Activated CD4-positive, alpha-beta T cell treated with anti-CD3 and anti-CD28 coated beads, Interleukin-2, Interleukin-4, amounts not matched to agents 100 ng/mL and 50 ng/mL, durations not matched to agents 16 hours and 8 hours (primary cell): Measurements from ENCODE around the gene ADGRF1.

ENCODE experiments used
- DNase-seq: peaks from one replicate; pipeline ENCODE4 v3.0.0-alpha.2; 2020; ENCODE audit warnings: low spot score

The ADGRF1 gene

GRCh38 chr6:46979206-46979605 is 62.9 kb downstream of the ADGRF1 start:
- DNase-seq, result no peak

- DNase-seq, result no peak
Observed at GRCh38 chr6:46974786-46975185, 67.3 kb downstream of the ADGRF1 start.

DNA sequence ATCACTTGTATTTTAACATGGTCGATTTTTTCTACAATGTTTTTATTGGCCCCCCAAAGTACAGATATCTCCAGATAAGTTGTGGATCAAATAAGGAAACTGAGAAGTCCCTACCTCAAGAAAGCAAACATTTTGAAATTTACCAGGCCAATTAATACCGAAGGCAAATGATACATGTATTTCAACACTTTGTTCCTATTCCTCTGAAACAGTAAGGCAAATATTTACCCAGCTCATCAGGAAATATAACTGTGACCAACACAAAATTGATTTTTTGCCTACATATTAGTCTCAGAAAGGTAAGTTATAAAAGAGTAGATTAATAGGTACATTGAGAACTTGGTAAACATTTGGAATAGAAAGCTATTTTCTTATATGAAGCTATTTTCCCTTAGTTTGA is 69.1 kb downstream of the ADGRF1 start:
- no peak for DNase-seq

- no peak for DNase-seq
Observed at GRCh38 chr6:46972531-46972930, 69.6 kb downstream of the ADGRF1 start.

- no peak for DNase-seq
Observed at GRCh38 chr6:46969206-46969605, 72.9 kb downstream of the ADGRF1 start.

DNA sequence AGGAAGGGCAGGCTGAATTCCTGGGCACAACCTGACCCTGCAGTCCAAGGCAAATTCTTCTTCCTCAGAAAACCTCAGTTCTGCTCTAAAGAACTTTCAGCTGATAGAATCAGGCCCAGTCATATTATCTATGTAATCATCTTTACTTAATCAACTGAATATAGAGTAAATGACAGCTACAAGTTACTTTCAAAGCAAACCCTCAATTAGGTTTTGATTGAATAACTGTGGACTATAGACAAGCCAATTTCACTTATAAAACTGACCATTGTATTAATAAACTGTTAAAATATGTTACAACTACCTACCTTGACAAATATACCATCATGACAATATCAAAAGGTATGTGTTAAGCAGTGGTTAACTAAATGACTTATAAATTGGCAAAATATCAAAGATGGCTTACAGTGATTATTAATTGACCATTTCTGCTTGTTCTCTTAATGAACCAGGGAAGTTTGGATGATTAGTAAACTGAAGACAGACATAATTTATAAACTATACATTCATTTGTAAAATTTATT is 74.2 kb downstream of the ADGRF1 start:
- no peak for DNase-seq

GRCh38 chr6:46964716-46965519 is 77.2 kb downstream of the ADGRF1 start:
- DNase-seq, result no peak

DNA sequence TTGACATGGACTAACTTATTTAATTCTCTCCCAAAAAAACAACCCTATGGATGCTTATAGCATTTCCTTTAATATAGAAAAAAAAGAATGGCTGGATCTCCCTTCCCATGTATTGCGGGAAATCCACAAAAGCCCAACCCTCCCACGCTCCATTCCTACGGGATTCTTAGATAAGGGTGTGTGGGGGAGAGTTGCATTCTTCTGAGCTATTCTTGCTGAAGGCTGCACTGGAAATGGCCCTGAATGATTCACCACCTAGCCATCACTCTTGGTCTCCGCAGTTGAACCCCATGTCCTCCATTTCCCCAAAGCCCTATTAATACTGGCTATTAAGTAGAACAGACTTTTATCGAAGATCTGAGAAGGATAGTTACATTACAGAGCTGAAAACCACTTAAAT is 78.5 kb downstream of the ADGRF1 start:
- no peak for DNase-seq

- no peak for DNase-seq
Observed at GRCh38 chr6:46963039-46963438, 79.1 kb downstream of the ADGRF1 start.

DNA sequence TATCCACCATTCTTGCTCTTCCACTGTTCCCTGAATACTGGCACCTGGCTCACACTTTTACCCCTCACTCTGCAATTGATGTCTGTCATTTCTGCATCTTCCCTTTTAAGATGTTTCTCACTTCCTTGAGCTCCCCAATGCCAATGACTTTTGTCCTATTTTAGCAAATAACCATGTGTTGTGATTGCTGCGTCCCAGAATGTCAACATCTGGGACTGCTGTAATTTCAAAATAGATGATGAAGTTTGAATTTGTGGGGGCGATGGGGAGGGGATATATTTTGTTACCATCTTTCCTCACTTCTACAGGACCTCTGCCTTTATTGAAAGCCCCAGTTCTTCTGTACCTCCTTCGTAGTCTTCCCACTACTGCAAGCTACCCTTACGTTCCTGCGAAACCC is 80.4 kb downstream of the ADGRF1 start:
- DNase-seq, result no peak

DNA sequence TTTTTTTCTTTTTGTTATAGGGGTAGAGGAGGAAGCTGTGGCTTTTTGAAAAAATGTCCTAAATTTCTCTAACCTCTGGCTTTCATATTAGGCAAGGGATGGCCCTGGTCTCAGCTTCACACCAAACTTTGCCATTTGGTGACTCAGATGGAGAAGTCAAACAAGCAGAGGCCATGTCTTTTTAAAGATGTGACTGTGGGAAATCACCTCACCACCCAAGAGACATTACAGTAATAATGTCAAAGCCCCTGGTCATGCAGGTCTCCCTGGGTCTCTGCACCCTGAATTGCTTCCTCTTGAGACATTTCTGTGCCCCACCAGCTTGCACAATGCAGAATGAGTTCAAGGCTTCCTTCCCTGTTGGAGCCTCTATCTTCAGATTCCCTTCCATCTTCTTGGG is 80.9 kb downstream of the ADGRF1 start:
- no peak for DNase-seq

DNA sequence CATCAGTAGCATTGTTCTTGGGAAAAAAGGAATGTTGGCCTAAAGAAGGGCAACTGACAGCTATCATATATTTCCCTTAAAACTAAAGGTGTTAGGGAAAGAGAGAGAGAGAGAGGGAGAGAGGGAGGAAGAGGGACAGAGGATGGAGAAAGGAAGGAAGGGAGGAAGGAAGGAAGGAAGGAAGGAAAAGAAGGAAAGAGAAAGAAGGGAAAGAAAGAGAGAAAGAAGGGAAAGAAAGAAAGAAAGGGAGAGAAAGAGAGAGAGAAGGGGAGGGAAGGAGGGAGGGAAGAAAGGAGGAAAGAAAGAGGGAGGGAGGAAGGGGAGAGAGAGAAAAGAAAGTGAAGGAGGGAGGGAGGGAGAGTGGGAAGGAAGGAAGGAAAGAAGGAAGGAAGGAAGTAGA is 82.7 kb downstream of the ADGRF1 start:
- DNase-seq, result no peak

GRCh38 chr6:46956409-46956808 is 85.7 kb downstream of the ADGRF1 start:
- no peak for DNase-seq

GRCh38 chr6:46954837-46955451 is 87.2 kb downstream of the ADGRF1 start:
- no peak for DNase-seq

DNA sequence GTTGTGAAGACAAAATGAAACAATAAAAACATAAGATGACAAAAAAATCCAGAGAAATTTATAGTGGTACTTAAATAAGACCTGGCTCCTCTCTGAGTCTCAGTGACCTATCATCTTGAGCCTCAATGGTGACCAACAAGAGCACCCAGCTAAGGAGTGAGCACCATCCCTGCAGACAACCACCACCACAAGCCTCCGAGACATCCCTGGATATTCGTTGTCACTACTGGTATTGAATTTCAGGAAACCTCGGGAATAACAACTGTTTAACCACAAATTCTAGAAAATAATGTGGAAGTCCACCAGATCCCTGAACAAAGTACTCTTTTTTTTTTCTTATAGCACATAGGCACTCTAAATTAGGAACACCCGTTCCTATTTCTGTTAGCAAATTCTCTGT is 88.2 kb downstream of the ADGRF1 start:
- no peak for DNase-seq

DNA sequence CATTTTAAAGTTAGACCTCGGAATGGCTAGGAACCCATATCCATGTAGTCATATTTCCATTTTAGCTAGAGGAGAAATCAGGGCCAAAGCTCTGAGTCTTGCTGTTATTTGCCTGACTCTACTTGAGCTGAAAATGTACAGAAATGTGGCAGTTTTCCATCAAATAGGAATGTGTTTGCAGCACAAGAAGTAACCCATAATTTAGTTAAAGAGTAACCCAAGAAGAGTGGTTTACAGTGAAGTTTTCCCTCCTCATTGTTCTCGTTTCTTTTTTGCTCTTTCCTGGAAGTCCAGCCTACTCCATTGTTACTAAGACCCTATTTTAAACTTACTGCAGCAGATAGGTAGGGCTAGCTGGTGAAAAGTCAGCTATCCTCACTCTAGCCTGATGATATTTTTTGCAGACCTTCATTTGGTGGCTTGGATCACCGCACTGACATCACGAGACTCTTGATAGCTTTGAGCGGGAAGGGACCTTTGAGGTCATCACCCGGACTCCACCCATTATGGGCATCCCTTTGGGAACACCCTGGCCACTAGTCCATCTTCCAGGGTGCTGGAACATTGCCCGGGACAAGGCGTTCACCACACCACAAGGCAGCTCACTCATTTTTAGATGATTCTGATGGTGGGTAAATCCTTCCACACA is 92.4 kb downstream of the ADGRF1 start:
- no peak for DNase-seq

DNA sequence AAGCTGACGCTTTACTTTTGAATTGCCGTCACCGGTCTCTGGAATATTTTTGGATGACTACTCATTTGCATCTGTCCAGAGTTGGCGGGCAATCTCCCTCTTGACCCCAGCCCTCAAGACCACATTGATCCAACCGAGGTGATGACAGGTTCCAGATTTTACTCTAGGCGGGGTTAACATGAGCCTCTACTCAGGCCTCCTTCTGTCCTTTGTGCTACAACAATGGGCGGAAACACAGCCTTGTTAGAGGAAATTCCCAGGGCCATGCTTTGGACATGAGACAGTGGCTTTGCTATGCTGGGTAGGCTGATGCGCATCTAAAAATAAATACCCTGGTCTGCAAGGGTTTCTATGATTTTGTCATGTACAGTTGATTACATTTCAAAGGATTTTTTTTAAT is 93.4 kb downstream of the ADGRF1 start:
- DNase-seq, result no peak
